ENCODE measurements around the gene SOX13. TPM values are rescaled to one million over a fixed set of nuclear protein-coding genes. Genes with fewer than 3 reads are reported as not detected.

The SOX13 gene
- total RNA-seq, 1 experiment from 2014 or later: 35.6 TPM

- TF ChIP-seq REST (IDR thresholded peaks at IDR 0.05; ENCODE audit: low read depth) (no peak), CEBPB (IDR thresholded peaks at IDR 0.05; ENCODE audit: low read depth) (no peak), RAD21 (IDR thresholded peaks at IDR 0.05; ENCODE audit: low read depth) (no peak), EZH2 (IDR thresholded peaks at IDR 0.05) (no peak)
Observed at GRCh38 chr1:204093421-204093717, 20.5 kb downstream of the SOX13 start (continued).

GRCh38 chr1:204093781-204094180 is 20.9 kb downstream of the SOX13 start:
- no peak for TF ChIP-seq ZBTB33 (IDR thresholded peaks at IDR 0.05; ENCODE audit: extremely low read depth, insufficient replicate concordance, low read length)
- TF ChIP-seq SP1 (IDR thresholded peaks at IDR 0.05; ENCODE audit: low read depth): no peak
- TF ChIP-seq TCF7L2 (IDR thresholded peaks at IDR 0.05; ENCODE audit: borderline replicate concordance, extremely low read depth, insufficient read depth, insufficient read length): no peak
- TF ChIP-seq CTCF (IDR thresholded peaks at IDR 0.05 in 2 of 3, conservative IDR thresholded peaks at IDR 0.05 in 1 of 3; ENCODE audit: borderline replicate concordance in 1 of 3, insufficient read depth in 1 of 3, low read depth in 2 of 3, low read length in 2 of 3): no peak
- no peak for TF ChIP-seq EGR1 (IDR thresholded peaks at IDR 0.05; ENCODE audit: low read depth)
- TF ChIP-seq ELF1 (IDR thresholded peaks at IDR 0.05; ENCODE audit: borderline replicate concordance, low read depth): no peak
- H3K36me3 ChIP-seq (ENCODE audit: control insufficient read depth in 1 of 2, insufficient read depth in 2 of 2, low read length in 2 of 2): no peaks in the 10 kb centered on the region
- no peaks in the 10 kb centered on the region for H3K9me2 ChIP-seq (ENCODE audit: insufficient read depth)
- DNase-seq (ENCODE audit: low read depth, low spot score) (no peak), ATAC-seq (no peak)
- no peaks in the 10 kb centered on the region for H4K20me1 ChIP-seq (ENCODE audit: insufficient read depth)
- H3K9me3 ChIP-seq (ENCODE audit: control insufficient read depth in 1 of 2, insufficient read depth in 1 of 2, low read depth in 1 of 2, low read length in 2 of 2): no peaks in the 10 kb centered on the region
- intact Hi-C loops (cut with micrococcal nuclease): no loop called here
- no peaks in the 10 kb centered on the region for H3K27me3 ChIP-seq (ENCODE audit: insufficient read depth, low read length)
- H3K79me2 ChIP-seq (ENCODE audit: insufficient read depth, low read length): peaks cover 36% of the 10 kb centered on the region; the same call in 1 of the 2 replicates
- ChIA-PET RAD21 (ENCODE audit: low non-redundant PET in 1 of 2, low total read pairs in 2 of 2, uncharacterized antibody in 2 of 2, unreplicated experiment in 2 of 2) (interaction anchor here in 1 of 2 experiments (0.7 to 0.8 kb wide), 2 partner anchors 13 to 21 kb away, joined by 3 read pairs; partner anchors contain the start of gene SOX13), POLR2A (no interaction called here), CTCF (no interaction called here)
- H3K4me3 ChIP-seq (replicated peaks in 1 of 2; ENCODE audit: low read depth in 1 of 2, low read length in 2 of 2): no peak overlapping the region
- peaks cover 32 to 57% of the 10 kb centered on the region in 2 experiments for H3K4me1 ChIP-seq (ENCODE audit: control insufficient read depth in 1 of 2, insufficient read depth in 2 of 2, low read length in 2 of 2)
- no peak overlapping the region for H2AFZ ChIP-seq (ENCODE audit: low read depth, low read length, poor library complexity, severe bottlenecking)
- peak overlapping the region; percentile 49; the same call in 1 of the 2 replicates for H3K4me2 ChIP-seq (ENCODE audit: low read length)
- BruUV-seq (replicated peaks): no TSS peak
- no peak overlapping the region for H3K27ac ChIP-seq (ENCODE audit: low read depth, low read length)
- H3K9ac ChIP-seq (ENCODE audit: low read length): no peak overlapping the region
